Neural cell (in vitro differentiated cells): ENCODE results near the gene ZNF831.

Experiments
- EP300 ChIP-seq: fragments of 450-650 bp; conservative IDR thresholded peaks from 2 replicates; pipeline ENCODE4 v1.6.1; 2014; ENCODE audit warnings: antibody characterized with exemption, mild to moderate bottlenecking, moderate library complexity; ENCODE audit not compliant: poor library complexity, severe bottlenecking
- EZH2 ChIP-seq: fragments of 200-600, 300-800 bp; shearing (Covaris generic), sonication (generic); IDR thresholded peaks from 2 replicates; pipeline ENCODE4 v1.6.1; 2014; ENCODE audit warnings: antibody characterized with exemption, low read length, borderline replicate concordance, mild to moderate bottlenecking; ENCODE audit not compliant: insufficient read depth, poor library complexity, severe bottlenecking
- POLR2AphosphoS5 ChIP-seq: IDR thresholded peaks from 2 replicates; pipeline ENCODE4 v1.6.1; 2012
- RAD21 ChIP-seq: fragments of 450-650 bp; conservative IDR thresholded peaks from 2 replicates; pipeline ENCODE4 v1.6.1; 2014; ENCODE audit warnings: antibody characterized with exemption, mild to moderate bottlenecking, moderate library complexity
- TF ChIP-seq, protein P1 (sequence below): fragments of 450-650 bp; IDR thresholded peaks from 2 replicates; pipeline ENCODE4 v1.5.1; 2014; ENCODE audit warnings: antibody characterized with exemption, mild to moderate bottlenecking, moderate library complexity; ENCODE audit not compliant: poor library complexity, severe bottlenecking
- TF ChIP-seq, protein P2 (sequence below): IDR thresholded peaks from 2 replicates; pipeline ENCODE4 v1.6.1; 2012; ENCODE audit warnings: borderline replicate concordance

DNA sequence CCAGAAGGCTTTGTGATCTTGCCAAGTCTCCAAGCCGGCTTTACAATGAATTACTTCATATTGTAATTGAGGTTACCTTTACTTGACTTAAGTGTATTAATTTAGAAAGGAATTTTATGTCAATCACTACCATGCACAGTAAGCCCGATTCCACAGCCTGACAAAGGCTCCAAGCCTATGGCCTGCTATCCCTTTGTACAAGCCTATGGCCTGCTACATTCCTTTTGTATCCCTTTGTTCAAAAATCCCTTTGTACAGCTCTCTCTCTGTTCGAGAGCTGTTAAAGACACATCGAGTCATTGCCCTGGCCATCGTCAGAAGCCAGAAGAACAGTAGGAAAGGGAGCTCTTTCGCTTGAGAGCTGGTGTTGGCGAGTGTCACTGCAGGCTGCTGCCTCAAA is 134.1 kb downstream of the ZNF831 start:
- no peak for TF ChIP-seq POLR2AphosphoS5
- TF ChIP-seq, protein P1, sequence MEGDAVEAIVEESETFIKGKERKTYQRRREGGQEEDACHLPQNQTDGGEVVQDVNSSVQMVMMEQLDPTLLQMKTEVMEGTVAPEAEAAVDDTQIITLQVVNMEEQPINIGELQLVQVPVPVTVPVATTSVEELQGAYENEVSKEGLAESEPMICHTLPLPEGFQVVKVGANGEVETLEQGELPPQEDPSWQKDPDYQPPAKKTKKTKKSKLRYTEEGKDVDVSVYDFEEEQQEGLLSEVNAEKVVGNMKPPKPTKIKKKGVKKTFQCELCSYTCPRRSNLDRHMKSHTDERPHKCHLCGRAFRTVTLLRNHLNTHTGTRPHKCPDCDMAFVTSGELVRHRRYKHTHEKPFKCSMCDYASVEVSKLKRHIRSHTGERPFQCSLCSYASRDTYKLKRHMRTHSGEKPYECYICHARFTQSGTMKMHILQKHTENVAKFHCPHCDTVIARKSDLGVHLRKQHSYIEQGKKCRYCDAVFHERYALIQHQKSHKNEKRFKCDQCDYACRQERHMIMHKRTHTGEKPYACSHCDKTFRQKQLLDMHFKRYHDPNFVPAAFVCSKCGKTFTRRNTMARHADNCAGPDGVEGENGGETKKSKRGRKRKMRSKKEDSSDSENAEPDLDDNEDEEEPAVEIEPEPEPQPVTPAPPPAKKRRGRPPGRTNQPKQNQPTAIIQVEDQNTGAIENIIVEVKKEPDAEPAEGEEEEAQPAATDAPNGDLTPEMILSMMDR: no peak
- no peak for TF ChIP-seq RAD21
- TF ChIP-seq, protein P2, sequence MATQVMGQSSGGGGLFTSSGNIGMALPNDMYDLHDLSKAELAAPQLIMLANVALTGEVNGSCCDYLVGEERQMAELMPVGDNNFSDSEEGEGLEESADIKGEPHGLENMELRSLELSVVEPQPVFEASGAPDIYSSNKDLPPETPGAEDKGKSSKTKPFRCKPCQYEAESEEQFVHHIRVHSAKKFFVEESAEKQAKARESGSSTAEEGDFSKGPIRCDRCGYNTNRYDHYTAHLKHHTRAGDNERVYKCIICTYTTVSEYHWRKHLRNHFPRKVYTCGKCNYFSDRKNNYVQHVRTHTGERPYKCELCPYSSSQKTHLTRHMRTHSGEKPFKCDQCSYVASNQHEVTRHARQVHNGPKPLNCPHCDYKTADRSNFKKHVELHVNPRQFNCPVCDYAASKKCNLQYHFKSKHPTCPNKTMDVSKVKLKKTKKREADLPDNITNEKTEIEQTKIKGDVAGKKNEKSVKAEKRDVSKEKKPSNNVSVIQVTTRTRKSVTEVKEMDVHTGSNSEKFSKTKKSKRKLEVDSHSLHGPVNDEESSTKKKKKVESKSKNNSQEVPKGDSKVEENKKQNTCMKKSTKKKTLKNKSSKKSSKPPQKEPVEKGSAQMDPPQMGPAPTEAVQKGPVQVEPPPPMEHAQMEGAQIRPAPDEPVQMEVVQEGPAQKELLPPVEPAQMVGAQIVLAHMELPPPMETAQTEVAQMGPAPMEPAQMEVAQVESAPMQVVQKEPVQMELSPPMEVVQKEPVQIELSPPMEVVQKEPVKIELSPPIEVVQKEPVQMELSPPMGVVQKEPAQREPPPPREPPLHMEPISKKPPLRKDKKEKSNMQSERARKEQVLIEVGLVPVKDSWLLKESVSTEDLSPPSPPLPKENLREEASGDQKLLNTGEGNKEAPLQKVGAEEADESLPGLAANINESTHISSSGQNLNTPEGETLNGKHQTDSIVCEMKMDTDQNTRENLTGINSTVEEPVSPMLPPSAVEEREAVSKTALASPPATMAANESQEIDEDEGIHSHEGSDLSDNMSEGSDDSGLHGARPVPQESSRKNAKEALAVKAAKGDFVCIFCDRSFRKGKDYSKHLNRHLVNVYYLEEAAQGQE: no peak
- no peak for TF ChIP-seq EZH2
- no peak for TF ChIP-seq EP300
